ENCODE measurements around the gene ZNF761.

The ZNF761 gene

DNA sequence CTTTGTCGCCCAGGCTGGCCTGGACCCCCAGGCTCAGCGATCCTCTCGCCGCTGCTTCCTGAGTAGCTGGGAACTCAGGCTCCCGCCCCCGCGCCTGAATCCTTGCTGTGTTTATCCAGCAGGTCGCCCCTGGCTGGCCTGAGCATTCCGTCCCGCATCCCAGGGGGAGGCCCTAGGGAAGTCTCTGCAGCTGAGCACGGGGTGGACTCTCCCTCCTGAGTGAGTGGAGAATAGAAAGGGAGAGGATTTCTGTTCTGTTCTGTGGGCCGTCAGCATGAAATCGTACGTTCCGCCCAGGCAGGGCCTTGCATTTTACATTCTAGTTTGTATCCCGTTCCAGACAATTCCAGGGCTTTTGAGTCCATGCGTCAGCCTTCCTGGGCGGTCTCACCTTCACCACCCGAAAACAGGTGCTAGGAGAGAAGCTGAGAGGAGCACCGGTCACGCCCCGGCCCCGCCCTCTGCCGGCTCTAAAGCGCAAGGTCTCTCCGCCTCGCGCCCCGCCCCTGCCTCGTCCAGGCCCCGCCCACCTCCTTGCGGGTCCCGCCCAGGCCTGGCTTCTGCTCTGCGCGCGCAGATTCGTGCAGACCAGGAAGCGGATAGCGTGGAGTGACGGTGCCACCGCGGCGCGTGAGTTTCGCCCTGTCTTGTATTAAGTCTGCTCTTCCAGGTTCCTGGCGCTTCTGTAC lies at the start of gene ZNF761:
ZNF761 (plus strand) TSS at position 586 of the 689 bp plus-strand sequence. CDS start 15,285 bp downstream, outside the sequence.
- TF ChIP-seq, protein P1, sequence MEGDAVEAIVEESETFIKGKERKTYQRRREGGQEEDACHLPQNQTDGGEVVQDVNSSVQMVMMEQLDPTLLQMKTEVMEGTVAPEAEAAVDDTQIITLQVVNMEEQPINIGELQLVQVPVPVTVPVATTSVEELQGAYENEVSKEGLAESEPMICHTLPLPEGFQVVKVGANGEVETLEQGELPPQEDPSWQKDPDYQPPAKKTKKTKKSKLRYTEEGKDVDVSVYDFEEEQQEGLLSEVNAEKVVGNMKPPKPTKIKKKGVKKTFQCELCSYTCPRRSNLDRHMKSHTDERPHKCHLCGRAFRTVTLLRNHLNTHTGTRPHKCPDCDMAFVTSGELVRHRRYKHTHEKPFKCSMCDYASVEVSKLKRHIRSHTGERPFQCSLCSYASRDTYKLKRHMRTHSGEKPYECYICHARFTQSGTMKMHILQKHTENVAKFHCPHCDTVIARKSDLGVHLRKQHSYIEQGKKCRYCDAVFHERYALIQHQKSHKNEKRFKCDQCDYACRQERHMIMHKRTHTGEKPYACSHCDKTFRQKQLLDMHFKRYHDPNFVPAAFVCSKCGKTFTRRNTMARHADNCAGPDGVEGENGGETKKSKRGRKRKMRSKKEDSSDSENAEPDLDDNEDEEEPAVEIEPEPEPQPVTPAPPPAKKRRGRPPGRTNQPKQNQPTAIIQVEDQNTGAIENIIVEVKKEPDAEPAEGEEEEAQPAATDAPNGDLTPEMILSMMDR (conservative IDR thresholded peaks at IDR 0.05; ENCODE audit: low read depth, low read length) = peak; percentile 54
- DNase-seq (ENCODE audit: low read depth) = peak; percentile 92
- peak within 1 kb of the TSS; percentile 81 for H3K4me3 ChIP-seq (ENCODE audit: low read depth, low read length)

DNA sequence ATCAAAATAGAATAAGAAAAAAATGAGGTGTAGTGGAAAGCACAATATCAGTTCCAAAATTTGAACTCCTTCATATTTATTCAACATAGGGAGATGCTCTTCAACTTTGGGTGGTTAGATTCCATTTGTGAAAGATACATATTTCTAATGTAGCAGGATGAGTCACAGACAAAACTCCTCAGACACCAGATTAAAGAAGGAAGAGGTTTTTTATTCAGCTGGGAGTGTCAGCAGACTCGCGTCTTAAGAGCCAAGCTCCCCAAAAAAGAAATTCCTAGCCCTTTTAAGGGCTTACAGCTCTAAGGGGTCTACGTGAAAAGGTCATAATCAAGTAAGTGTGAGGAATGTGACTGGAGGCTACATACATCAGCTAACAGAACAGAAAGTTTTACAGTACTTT lies 43.6 kb upstream of the ZNF761 start:
- H3K4me3 ChIP-seq (ENCODE audit: low read depth, low read length) = no peak overlapping the region
- peak; percentile 58 for DNase-seq (ENCODE audit: low read depth)
- TF ChIP-seq, protein P1 (conservative IDR thresholded peaks at IDR 0.05; ENCODE audit: low read depth, low read length) = no peak

- peak; percentile 44 for DNase-seq (ENCODE audit: low read depth)
- TF ChIP-seq, protein P1 (conservative IDR thresholded peaks at IDR 0.05; ENCODE audit: low read depth, low read length) = no peak
- H3K4me3 ChIP-seq (ENCODE audit: low read depth, low read length) = no peak overlapping the region
Observed at GRCh38 chr19:53388904-53389303, 42.9 kb upstream of the ZNF761 start.

- DNase-seq (ENCODE audit: low read depth) = no peak
- no peak overlapping the region for H3K4me3 ChIP-seq (ENCODE audit: low read depth, low read length)
- TF ChIP-seq, protein P1 (conservative IDR thresholded peaks at IDR 0.05; ENCODE audit: low read depth, low read length) = no peak
Observed at GRCh38 chr19:53389571-53389970, 42.2 kb upstream of the ZNF761 start.

- TF ChIP-seq, protein P1 (conservative IDR thresholded peaks at IDR 0.05; ENCODE audit: low read depth, low read length) = no peak
- no peak overlapping the region for H3K4me3 ChIP-seq (ENCODE audit: low read depth, low read length)
- no peak for DNase-seq (ENCODE audit: low read depth)
Observed at GRCh38 chr19:53389978-53390377, 41.8 kb upstream of the ZNF761 start.

GRCh38 chr19:53394522-53394973 lies 37.2 kb upstream of the ZNF761 start:
- TF ChIP-seq, protein P1 (conservative IDR thresholded peaks at IDR 0.05; ENCODE audit: low read depth, low read length) = no peak
- peak overlapping the region; percentile 80 for H3K4me3 ChIP-seq (ENCODE audit: low read depth, low read length)
- no peak for DNase-seq (ENCODE audit: low read depth)
